Measurements from ENCODE around the gene ARHGAP5. TPM values are rescaled to one million over a fixed set of nuclear protein-coding genes. Genes with fewer than 3 reads are reported as not detected.

The ARHGAP5 gene
- total RNA-seq, 4 donors from 2014 or later, result 189 to 365 (median 229) TPM

DNA sequence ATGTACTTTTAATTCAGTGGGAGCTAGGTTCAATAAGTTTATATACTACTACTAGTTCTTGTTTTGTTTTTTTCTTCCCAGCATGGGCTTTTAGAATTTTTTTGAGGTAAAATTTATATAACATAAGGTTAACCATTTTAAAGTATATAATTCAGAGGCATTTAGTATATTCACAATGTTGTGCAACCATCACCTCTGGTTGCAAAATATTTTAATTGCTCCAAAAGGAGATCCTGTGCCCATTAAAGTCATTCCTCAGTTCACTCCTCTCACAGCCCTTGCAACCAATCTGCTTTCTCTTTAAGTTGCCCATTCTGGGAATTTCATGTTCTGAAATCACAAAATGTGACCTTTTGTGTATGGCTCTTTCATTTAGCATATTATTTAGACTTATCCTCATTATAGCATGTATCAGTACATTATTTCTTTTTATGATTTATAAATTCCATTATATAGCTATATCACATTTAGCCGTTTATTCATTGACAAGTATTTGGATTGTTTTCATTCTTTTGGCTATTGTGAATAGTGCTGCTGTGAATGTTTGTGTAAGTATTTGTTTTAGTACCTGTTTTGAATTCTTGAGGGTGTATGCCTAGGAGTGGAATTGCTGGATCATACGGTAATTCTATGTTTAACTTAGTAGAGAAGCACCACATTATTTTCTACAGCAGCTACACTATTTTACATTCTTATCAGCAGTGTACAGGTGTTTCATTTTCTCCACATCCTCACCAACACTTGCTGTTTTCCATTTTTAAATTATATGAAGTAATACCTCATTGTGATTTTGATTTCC, 59.1 kb downstream of the ARHGAP5 start:
- TF ChIP-seq, protein P1, sequence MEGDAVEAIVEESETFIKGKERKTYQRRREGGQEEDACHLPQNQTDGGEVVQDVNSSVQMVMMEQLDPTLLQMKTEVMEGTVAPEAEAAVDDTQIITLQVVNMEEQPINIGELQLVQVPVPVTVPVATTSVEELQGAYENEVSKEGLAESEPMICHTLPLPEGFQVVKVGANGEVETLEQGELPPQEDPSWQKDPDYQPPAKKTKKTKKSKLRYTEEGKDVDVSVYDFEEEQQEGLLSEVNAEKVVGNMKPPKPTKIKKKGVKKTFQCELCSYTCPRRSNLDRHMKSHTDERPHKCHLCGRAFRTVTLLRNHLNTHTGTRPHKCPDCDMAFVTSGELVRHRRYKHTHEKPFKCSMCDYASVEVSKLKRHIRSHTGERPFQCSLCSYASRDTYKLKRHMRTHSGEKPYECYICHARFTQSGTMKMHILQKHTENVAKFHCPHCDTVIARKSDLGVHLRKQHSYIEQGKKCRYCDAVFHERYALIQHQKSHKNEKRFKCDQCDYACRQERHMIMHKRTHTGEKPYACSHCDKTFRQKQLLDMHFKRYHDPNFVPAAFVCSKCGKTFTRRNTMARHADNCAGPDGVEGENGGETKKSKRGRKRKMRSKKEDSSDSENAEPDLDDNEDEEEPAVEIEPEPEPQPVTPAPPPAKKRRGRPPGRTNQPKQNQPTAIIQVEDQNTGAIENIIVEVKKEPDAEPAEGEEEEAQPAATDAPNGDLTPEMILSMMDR (IDR thresholded peaks at IDR 0.05), result no peak
- no peak for TF ChIP-seq POLR2A (IDR thresholded peaks at IDR 0.05)
- WGBS, 2 donors, result 92 to 95% methylated on average over 2 of the region's 2 CpGs
- Histone ChIP-seq H3K36me3 (no peaks in the 10 kb centered on the region), H3K4me1 (no peaks in the 10 kb centered on the region), H3K9me3 (no peaks in the 10 kb centered on the region), H3K27ac (no peak overlapping the region), H3K27me3 (no peaks in the 10 kb centered on the region), H3K4me3 (replicated peaks in 1 of 3) (no peak overlapping the region)
- no peak for DNase-seq
- intact Hi-C loops (cut with DNase I), result no loop called here

DNA sequence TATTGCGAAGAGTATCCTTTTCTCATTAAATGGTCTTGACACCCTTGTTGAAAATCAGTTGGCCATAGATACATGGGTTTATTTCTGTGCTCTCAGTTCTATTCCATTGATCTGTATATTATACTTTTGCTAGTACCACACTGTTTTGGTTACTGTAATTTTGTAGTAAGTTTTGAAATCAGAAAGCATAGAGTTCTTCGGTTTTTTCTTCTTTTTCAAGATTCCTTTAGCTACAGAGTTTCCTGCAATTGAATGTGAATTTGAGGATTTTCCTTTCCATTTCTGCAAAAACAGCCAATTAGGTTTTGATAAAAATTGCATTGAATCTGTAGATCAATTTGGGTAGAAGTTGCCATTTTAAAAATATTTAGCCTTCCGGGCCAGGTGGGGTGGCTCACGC, 60.2 kb downstream of the ARHGAP5 start:
- Histone ChIP-seq H3K4me3 (replicated peaks in 1 of 3) (no peak overlapping the region), H3K27me3 (no peaks in the 10 kb centered on the region), H3K36me3 (no peaks in the 10 kb centered on the region), H3K9me3 (no peaks in the 10 kb centered on the region), H3K27ac (no peak overlapping the region), H3K4me1 (no peaks in the 10 kb centered on the region)
- no peak for DNase-seq
- no peak for TF ChIP-seq POLR2A (IDR thresholded peaks at IDR 0.05)
- TF ChIP-seq, protein P1 (IDR thresholded peaks at IDR 0.05), result no peak
- WGBS, 2 donors, result 95 to 97% methylated on average over 4 of the region's 4 CpGs
- intact Hi-C loops (cut with DNase I), result no loop called here

DNA sequence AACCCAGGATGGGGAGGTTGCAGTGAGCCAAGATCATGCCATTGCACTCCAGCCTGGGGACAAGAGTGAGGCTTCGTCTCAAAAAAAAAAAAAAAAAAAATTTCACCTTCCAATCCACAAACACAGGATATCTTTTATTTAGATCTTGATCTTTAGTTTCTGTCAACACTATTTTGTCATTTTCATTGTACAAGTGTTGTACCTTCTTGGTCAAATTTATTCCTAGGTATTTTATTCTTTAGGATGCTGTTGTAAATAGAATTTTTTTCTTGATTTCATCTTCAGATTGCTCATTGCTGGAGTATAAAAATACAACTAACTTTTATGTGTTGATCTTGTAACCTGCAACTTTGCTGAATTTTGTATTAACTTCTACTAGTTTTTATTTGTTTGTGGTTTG, 60.8 kb downstream of the ARHGAP5 start:
- intact Hi-C loops (cut with DNase I), result no loop called here
- WGBS, 2 donors, result 93 to 98% methylated on average over 1 of the region's 1 CpG

DNA sequence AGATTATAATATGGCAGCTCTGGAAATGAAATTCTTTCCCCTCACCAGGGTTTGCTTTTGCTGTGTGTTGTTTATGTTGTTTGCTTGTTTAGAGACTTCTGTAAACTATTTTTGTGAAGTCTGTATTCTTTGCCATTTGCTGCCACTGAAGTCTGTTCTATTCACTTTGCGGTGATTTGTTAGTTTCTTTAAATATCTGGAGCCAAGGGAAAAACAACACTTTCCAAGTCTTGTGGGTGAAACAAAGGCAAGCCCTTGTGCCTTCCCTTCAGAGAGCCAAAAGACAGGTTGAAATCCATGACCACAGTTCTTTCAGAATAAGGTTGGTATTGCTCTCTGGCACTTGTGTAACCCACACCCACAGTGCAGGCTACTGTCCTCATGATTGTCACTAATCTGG, 65.2 kb downstream of the ARHGAP5 start:
- DNase-seq, result no peak
- WGBS, 2 donors, result 95 to 100% methylated on average over 1 of the region's 1 CpG
- Histone ChIP-seq H3K4me1 (no peaks in the 10 kb centered on the region), H3K27me3 (no peaks in the 10 kb centered on the region), H3K36me3 (peaks cover 5 to 9% of the 10 kb centered on the region in 2 donors), H3K9me3 (no peaks in the 10 kb centered on the region), H3K27ac (no peak overlapping the region), H3K4me3 (replicated peaks in 1 of 3) (no peak overlapping the region)
- TF ChIP-seq, protein P1 (IDR thresholded peaks at IDR 0.05), result no peak
- TF ChIP-seq POLR2A (IDR thresholded peaks at IDR 0.05), result no peak
- intact Hi-C loops (cut with DNase I), result no loop called here

More for the DNA sequence above, 60.8 kb downstream of the ARHGAP5 start:
- H3K4me1 ChIP-seq, result no peaks in the 10 kb centered on the region
- DNase-seq, result no peak
- TF ChIP-seq, protein P1 (IDR thresholded peaks at IDR 0.05), result no peak
- no peaks in the 10 kb centered on the region for H3K27me3 ChIP-seq
- H3K9me3 ChIP-seq, result no peaks in the 10 kb centered on the region
- no peak overlapping the region for H3K27ac ChIP-seq
- no peak overlapping the region for H3K4me3 ChIP-seq (replicated peaks in 1 of 3)
- H3K36me3 ChIP-seq, result no peaks in the 10 kb centered on the region

DNA sequence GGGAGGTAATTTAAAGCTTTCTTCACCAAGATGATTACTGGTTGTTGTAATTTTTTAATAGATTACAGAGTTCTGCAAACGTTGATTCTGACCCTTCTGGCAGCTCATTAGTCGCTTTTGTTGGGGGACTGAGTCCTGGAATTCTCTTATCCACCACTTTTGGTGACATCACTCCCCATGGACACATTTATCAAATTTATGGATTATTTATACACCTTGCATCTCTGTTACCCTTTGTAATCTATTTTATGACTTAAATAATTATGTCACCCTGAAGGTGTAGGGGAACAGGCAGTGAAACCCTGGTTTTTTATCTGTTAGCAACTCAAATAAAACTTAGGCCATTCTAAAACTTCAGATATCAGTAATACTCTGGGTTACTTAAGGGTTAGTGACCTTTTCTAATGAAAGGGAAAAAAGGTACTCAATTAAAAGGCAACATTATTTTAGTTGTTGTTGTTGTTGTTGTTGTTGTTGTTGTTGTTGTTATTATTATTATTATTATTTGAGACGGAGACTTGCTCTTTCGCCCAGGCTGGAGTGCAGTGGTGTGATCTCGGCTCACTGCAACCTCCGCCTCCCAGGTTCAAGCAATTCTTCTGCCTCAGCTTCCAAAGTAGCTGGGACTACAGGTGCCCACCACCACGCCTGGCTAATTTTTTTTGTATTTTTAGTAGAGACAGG, 65.8 kb downstream of the ARHGAP5 start:
- Histone ChIP-seq H3K27me3 (no peaks in the 10 kb centered on the region), H3K9me3 (no peaks in the 10 kb centered on the region), H3K4me3 (replicated peaks in 1 of 3) (no peak overlapping the region), H3K4me1 (no peaks in the 10 kb centered on the region), H3K36me3 (peaks cover 5 to 11% of the 10 kb centered on the region in 2 donors), H3K27ac (no peak overlapping the region)
- TF ChIP-seq, protein P1 (IDR thresholded peaks at IDR 0.05), result no peak
- TF ChIP-seq POLR2A (IDR thresholded peaks at IDR 0.05), result no peak
- WGBS, 2 donors, result 93 to 96% methylated on average over 7 of the region's 7 CpGs
- no peak for DNase-seq
- intact Hi-C loops (cut with DNase I), result no loop called here
